Endothelial cell of umbilical vein (primary cell): ENCODE data around the gene MARCHF6. TPM values are rescaled to one million over a fixed set of nuclear protein-coding genes. Genes with fewer than 3 reads are reported as not detected.

Experiments used
- BruUV-seq: library from RNA; stranded (reverse); fragments of 400-500 nt; replicated peaks from 2 replicates; lab custom pipeline; 2021; lab: Mats Ljungman, UMichigan
- CTCF ChIA-PET: fragments of 300-600, 350-600 bp; sonication (Branson Sonifier 250); formaldehyde crosslinking; loops from one replicate; lab custom pipeline; 2021; ENCODE audit warnings: antibody characterized with exemption, inconsistent platforms; lab: Charles Lee
- POLR2A ChIA-PET: fragments of 300-600, 350-600 bp; sonication (Branson Sonifier 250); formaldehyde crosslinking; loops from one replicate; lab custom pipeline; 2021; ENCODE audit warnings: antibody characterized with exemption, inconsistent platforms; lab: Charles Lee
- DNase-seq: peaks from one replicate; pipeline ENCODE4 v3.0.0-alpha.2; 2011; ENCODE audit warnings: low read depth, low spot score
- FAIRE-seq: peaks from 2 replicates; lab custom pipeline; 2011; peaks lifted over from hg19 to GRCh38; lab: Jason Lieb, UNC
- H2AFZ ChIP-seq: 2 replicates; pipeline ENCODE4 v1.6.0; 2012; ENCODE audit warnings: low read depth, low read length, control low read depth, inconsistent platforms
- H3K27ac ChIP-seq: 2 replicates; pipeline ENCODE4 v1.5.1; 2011; ENCODE audit warnings: low read depth, mild to moderate bottlenecking, control low read depth, low read length, moderate library complexity; ENCODE audit not compliant: insufficient read depth
- H3K27me3 ChIP-seq, 2 experiments: 2 replicates each; pipeline versions ENCODE4 v1.6.0 to v1.6.1; 2011; ENCODE audit warnings: low read length in 2 of 2, mixed read lengths in 1 of 2; ENCODE audit not compliant: control insufficient read depth in 2 of 2, insufficient read depth in 2 of 2
- H3K36me3 ChIP-seq, 2 experiments: 2 replicates in 1 of 2; 3 replicates in 1 of 2; pipeline ENCODE4 v1.5.1; 2011; ENCODE audit warnings: low read length in 2 of 2, mild to moderate bottlenecking in 1 of 2, moderate library complexity in 1 of 2; ENCODE audit not compliant: control insufficient read depth in 2 of 2, insufficient read depth in 2 of 2; ENCODE audit errors: extremely low read depth in 1 of 2
- H3K4me1 ChIP-seq: 3 replicates; pipeline ENCODE4 v1.5.1; 2011; ENCODE audit warnings: mild to moderate bottlenecking, low read length; ENCODE audit not compliant: control insufficient read depth, insufficient read depth; ENCODE audit errors: extremely low read depth
- H3K4me2 ChIP-seq: 2 replicates; pipeline ENCODE4 v1.6.1; 2011; ENCODE audit warnings: low read length, control low read depth, mixed read lengths; ENCODE audit not compliant: insufficient read depth
- H3K4me3 ChIP-seq, 3 experiments: fragments of 200-600 bp in 1 of 3; sonication (generic), shearing (Covaris generic) in 1 of 3; replicated peaks in 1 of 3; 2 replicates each; pipeline ENCODE4 v1.5.1; 2011 to 2016; ENCODE audit warnings: control low read depth in 3 of 3, low read length in 3 of 3, mild to moderate bottlenecking in 2 of 3, inconsistent platforms in 1 of 3, low read depth in 1 of 3, moderate library complexity in 1 of 3; ENCODE audit not compliant: insufficient read depth in 1 of 3
- H3K79me2 ChIP-seq: 2 replicates; pipeline ENCODE4 v1.6.0; 2012; ENCODE audit warnings: low read length, inconsistent platforms; ENCODE audit not compliant: control insufficient read depth, insufficient read depth
- H3K9ac ChIP-seq: replicated peaks from 2 replicates; pipeline ENCODE3; 2011; ENCODE audit warnings: low read length, control low read depth; ENCODE audit not compliant: insufficient read depth; ENCODE audit errors: extremely low read depth
- H3K9me1 ChIP-seq: replicated peaks from 3 replicates; pipeline ENCODE4 v1.6.0; 2011; ENCODE audit warnings: mild to moderate bottlenecking, low read length; ENCODE audit not compliant: control insufficient read depth, insufficient read depth; ENCODE audit errors: extremely low read depth
- H3K9me3 ChIP-seq: replicated peaks from 2 replicates; pipeline ENCODE4 v1.5.1; 2012; ENCODE audit warnings: low read length, inconsistent platforms; ENCODE audit not compliant: control insufficient read depth, insufficient read depth
- H4K20me1 ChIP-seq: replicated peaks from 2 replicates; pipeline ENCODE3; 2011; ENCODE audit warnings: mild to moderate bottlenecking, low read length; ENCODE audit not compliant: control insufficient read depth, insufficient read depth; ENCODE audit errors: extremely low read depth
- EZH2 ChIP-seq: IDR thresholded peaks from 2 replicates; pipeline ENCODE4 v1.6.1; 2012; ENCODE audit warnings: borderline replicate concordance, low read depth, mild to moderate bottlenecking, moderate library complexity, low read length, inconsistent platforms; ENCODE audit not compliant: severe bottlenecking
- FOS ChIP-seq: IDR thresholded peaks from 2 replicates; pipeline ENCODE4 v1.6.1; 2011; ENCODE audit warnings: mild to moderate bottlenecking, low read length, moderate library complexity, borderline replicate concordance; ENCODE audit not compliant: insufficient read depth
- GATA2 ChIP-seq: IDR thresholded peaks from 2 replicates; pipeline ENCODE4 v1.7.0; 2011; ENCODE audit warnings: low read depth, mild to moderate bottlenecking, moderate library complexity, mixed read lengths, low read length; ENCODE audit not compliant: insufficient read length, insufficient read depth
- JUN ChIP-seq: IDR thresholded peaks from 2 replicates; pipeline ENCODE4 v1.6.1; 2011; ENCODE audit warnings: borderline replicate concordance, low read depth; ENCODE audit not compliant: insufficient read length, insufficient read depth
- MAX ChIP-seq: IDR thresholded peaks from 2 replicates; pipeline ENCODE4 v1.6.1; 2011; ENCODE audit not compliant: insufficient read depth, insufficient read length
- MYC ChIP-seq: IDR thresholded peaks from one replicate; pipeline ENCODE4 v1.6.1; 2011; ENCODE audit warnings: mild to moderate bottlenecking, low read depth, low read length
- POLR2A ChIP-seq: IDR thresholded peaks from 2 replicates; pipeline ENCODE4 v1.6.1; 2012; ENCODE audit warnings: low read depth, mild to moderate bottlenecking, control low read depth, low read length
- POLR2AphosphoS5 ChIP-seq: IDR thresholded peaks from 2 replicates; pipeline ENCODE4 v1.6.1; 2012; ENCODE audit warnings: low read depth, mild to moderate bottlenecking, control low read depth, low read length, moderate library complexity; ENCODE audit not compliant: insufficient read depth
- dilution Hi-C: fragments of 300-500 bp; cut with MboI; formaldehyde crosslinking; loops from one replicate; pipeline ENCODE4 v1.15.0; 2019; ENCODE audit warnings: low sequenced_read_pairs; ENCODE audit not compliant: extremely low pct_ligation_motif_present
- intact Hi-C: fragments of 100-400 bp; cut with micrococcal nuclease; formaldehyde crosslinking; loops from one replicate; pipeline ENCODE4 v1.10.0; 2022
- polyA plus RNA-seq, 4 experiments: library from polyadenylated mRNA; depleted of rRNA in 3 of 4; stranded (reverse) in 3 of 4; unstranded in 1 of 4; fragments of >200 nt; gene quantifications; 2 replicates each; pipeline versions ENCODE4 v1.2.1 to v1.2.3, GENCODE V29; 2011 to 2012; ENCODE audit warnings: missing spikeins in 1 of 4
- total RNA-seq: library from RNA; stranded (reverse); gene quantifications from 2 replicates; pipeline ENCODE4 v1.2.3, GENCODE V29; 2021
- TF ChIP-seq, protein P1 (sequence below), 2 donors: IDR thresholded peaks; 1 replicate in 1 of 2; 2 replicates in 1 of 2; pipeline ENCODE4 v1.5.1; 2011; ENCODE audit warnings: low read length in 2 of 2, mild to moderate bottlenecking in 2 of 2, moderate library complexity in 2 of 2, control low read depth in 1 of 2, inconsistent platforms in 1 of 2, low read depth in 1 of 2; ENCODE audit not compliant: insufficient read depth in 1 of 2; ENCODE audit errors: extremely low read depth in 1 of 2

MARCHF6 gene
- total and polyA plus RNA-seq, 2 donors (not counting 3 experiments of a cell fraction or from before 2014, with no cell fraction given), result 108 to 112 TPM

DNA sequence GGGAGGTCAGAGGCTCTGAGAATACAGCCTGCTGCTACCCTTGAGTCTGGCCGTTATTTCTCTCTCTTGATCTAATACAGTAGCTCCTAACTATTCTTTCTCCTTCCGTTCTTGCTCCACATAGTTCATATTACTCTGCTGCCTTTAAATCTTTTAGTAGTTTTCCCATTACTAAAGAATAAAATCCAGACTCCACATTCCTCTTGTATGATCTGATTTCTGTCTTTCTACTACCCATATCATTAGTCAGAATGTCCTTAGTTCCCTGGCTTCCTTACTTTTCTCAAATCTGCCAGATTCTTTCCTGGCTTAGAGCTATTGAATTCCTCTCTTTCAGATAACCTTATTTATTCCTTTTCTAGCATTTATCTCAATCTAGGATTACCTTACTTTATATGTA lies 40.0 kb downstream of the MARCHF6 start:
- no peaks in the 10 kb centered on the region for H3K27me3 ChIP-seq
- no peaks in the 10 kb centered on the region for H3K79me2 ChIP-seq
- no TSS peak for BruUV-seq
- dilution Hi-C loops, result no loop called here
- no peaks in the 10 kb centered on the region for H3K9me1 ChIP-seq
- CTCF ChIA-PET, result interaction anchor here (0.6 to 1.4 kb wide), 4 partner anchors 21 to 171 kb away, joined by 3 to 5 read pairs (median 4); no protein-coding TSS in a partner anchor
- no peak overlapping the region for H3K9ac ChIP-seq
- H3K4me1 ChIP-seq, result no peaks in the 10 kb centered on the region
- H3K9me3 ChIP-seq, result no peaks in the 10 kb centered on the region
- DNase-seq (no peak), FAIRE-seq (no peak)
- no peak overlapping the region for H3K4me3 ChIP-seq
- H3K36me3 ChIP-seq, result peaks cover 22% of the 10 kb centered on the region in 2 experiments
- no peaks in the 10 kb centered on the region for H4K20me1 ChIP-seq
- H3K4me2 ChIP-seq, result no peak overlapping the region
- H3K27ac ChIP-seq, result no peak overlapping the region
- POLR2A ChIA-PET, result no interaction called here
- intact Hi-C loops, result no loop called here
- TF ChIP-seq FOS, result no peak
- TF ChIP-seq, protein P1, sequence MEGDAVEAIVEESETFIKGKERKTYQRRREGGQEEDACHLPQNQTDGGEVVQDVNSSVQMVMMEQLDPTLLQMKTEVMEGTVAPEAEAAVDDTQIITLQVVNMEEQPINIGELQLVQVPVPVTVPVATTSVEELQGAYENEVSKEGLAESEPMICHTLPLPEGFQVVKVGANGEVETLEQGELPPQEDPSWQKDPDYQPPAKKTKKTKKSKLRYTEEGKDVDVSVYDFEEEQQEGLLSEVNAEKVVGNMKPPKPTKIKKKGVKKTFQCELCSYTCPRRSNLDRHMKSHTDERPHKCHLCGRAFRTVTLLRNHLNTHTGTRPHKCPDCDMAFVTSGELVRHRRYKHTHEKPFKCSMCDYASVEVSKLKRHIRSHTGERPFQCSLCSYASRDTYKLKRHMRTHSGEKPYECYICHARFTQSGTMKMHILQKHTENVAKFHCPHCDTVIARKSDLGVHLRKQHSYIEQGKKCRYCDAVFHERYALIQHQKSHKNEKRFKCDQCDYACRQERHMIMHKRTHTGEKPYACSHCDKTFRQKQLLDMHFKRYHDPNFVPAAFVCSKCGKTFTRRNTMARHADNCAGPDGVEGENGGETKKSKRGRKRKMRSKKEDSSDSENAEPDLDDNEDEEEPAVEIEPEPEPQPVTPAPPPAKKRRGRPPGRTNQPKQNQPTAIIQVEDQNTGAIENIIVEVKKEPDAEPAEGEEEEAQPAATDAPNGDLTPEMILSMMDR (IDR thresholded peaks at IDR 0.05; ENCODE audit: extremely low read depth in 1 of 2, insufficient read depth in 1 of 2, low read depth in 1 of 2, low read length in 2 of 2), result no peak
- no peak for TF ChIP-seq POLR2AphosphoS5
- no peak for TF ChIP-seq MYC
- no peak overlapping the region for H2AFZ ChIP-seq

DNA sequence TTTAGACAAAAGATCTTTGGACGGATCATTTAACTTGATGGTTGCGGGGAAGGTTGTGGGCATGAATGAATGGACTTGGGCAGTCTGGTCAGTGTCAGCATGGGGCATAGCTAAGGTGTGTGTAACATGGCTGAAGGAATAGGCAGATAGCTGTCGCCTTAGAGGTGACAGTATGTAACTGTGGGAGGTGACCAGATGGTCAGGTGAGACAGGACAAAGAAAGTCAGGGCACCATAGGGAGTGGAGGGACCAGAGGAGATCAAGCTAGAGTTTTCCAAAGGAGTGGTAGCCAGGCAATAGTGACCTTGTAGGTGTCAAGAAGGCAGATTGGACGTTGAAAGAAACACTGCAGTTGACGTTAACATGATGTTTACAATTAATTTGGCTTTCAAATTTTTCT lies 43.1 kb downstream of the MARCHF6 start:
- Histone ChIP-seq H3K4me3 (no peak overlapping the region), H3K36me3 (peaks cover 17 to 21% of the 10 kb centered on the region in 2 experiments), H3K4me1 (no peaks in the 10 kb centered on the region), H4K20me1 (no peaks in the 10 kb centered on the region), H3K9me1 (no peaks in the 10 kb centered on the region), H3K9me3 (no peaks in the 10 kb centered on the region), H3K79me2 (no peaks in the 10 kb centered on the region), H3K9ac (no peak overlapping the region), H3K4me2 (no peak overlapping the region), H3K27me3 (no peaks in the 10 kb centered on the region), H3K27ac (no peak overlapping the region), H2AFZ (no peak overlapping the region)
- ChIA-PET POLR2A (no interaction called here), CTCF (interaction anchor here (0.6 to 2.8 kb wide), 2 partner anchors 28 to 113 kb away, joined by 3 to 11 read pairs; no protein-coding TSS in a partner anchor)
- DNase-seq, result no peak
- dilution Hi-C loops, result no loop called here
- TF ChIP-seq POLR2AphosphoS5, result no peak
- TF ChIP-seq EZH2, result no peak
- TF ChIP-seq GATA2, result no peak
- no peak for TF ChIP-seq JUN
- no peak for TF ChIP-seq MYC
- TF ChIP-seq POLR2A, result no peak
- no peak for TF ChIP-seq MAX
- no TSS peak for BruUV-seq
- intact Hi-C loops, result no loop called here
- no peak for FAIRE-seq
